HEK293 (cell line): Measurements from ENCODE around the gene TUBB2A.
"Not testable (repeated sequence)": the region's sequence is repeated elsewhere in the genome, so short reads cannot be mapped to it uniquely, and the experiment has no call there.

Experiments
- RBAK ChIP-seq: fragments of 450-650 bp; formaldehyde crosslinking; IDR thresholded peaks from 2 replicates; pipeline ENCODE4 v1.5.1; 2016; ENCODE audit warnings: missing biosample characterization, missing genetic modification characterization
- SP7 ChIP-seq: fragments of 450-650 bp; formaldehyde crosslinking; IDR thresholded peaks from 2 replicates; pipeline ENCODE4 v1.5.1; 2016; ENCODE audit warnings: missing biosample characterization, missing genetic modification characterization
- YY1 ChIP-seq: fragments of 450-650 bp; formaldehyde crosslinking; IDR thresholded peaks from 2 replicates; pipeline ENCODE4 v1.5.1; 2018; ENCODE audit warnings: missing biosample characterization, missing genetic modification characterization
- ZBTB7A ChIP-seq: fragments of 450-650 bp; formaldehyde crosslinking; IDR thresholded peaks from 2 replicates; pipeline ENCODE4 v1.5.1; 2016; ENCODE audit warnings: low read depth, missing biosample characterization, missing genetic modification characterization
- ZFP69B ChIP-seq: fragments of 450-650 bp; formaldehyde crosslinking; IDR thresholded peaks from 2 replicates; pipeline ENCODE4 v1.5.1; 2016; ENCODE audit warnings: missing biosample characterization, missing genetic modification characterization
- ZNF223 ChIP-seq: fragments of 450-650 bp; formaldehyde crosslinking; IDR thresholded peaks from 2 replicates; pipeline ENCODE4 v1.5.1; 2016; ENCODE audit warnings: missing biosample characterization, missing genetic modification characterization
- TF ChIP-seq, protein P1 (sequence below): fragments of 450-650 bp; formaldehyde crosslinking; IDR thresholded peaks from 2 replicates; pipeline ENCODE4 v1.5.1; 2016; ENCODE audit warnings: missing biosample characterization, missing genetic modification characterization
- TF ChIP-seq, protein P2 (sequence below): fragments of 450-650 bp; formaldehyde crosslinking; IDR thresholded peaks from 2 replicates; pipeline ENCODE4 v1.5.1; 2016; ENCODE audit warnings: missing biosample characterization, missing genetic modification characterization
- TF ChIP-seq, protein P3 (sequence below): fragments of 450-650 bp; formaldehyde crosslinking; IDR thresholded peaks from 2 replicates; pipeline ENCODE4 v1.5.1; 2016; ENCODE audit warnings: missing biosample characterization, missing genetic modification characterization
- TF ChIP-seq, protein P4 (sequence below): sonication (generic); formaldehyde crosslinking; IDR thresholded peaks from 2 replicates; pipeline ENCODE4 v1.8.1; 2022; ENCODE audit warnings: mild to moderate bottlenecking, moderate library complexity, missing genetic modification reagents
- TF ChIP-seq, protein P5 (sequence below): fragments of 450-650 bp; formaldehyde crosslinking; IDR thresholded peaks from 2 replicates; pipeline ENCODE4 v1.5.1; 2017; ENCODE audit warnings: missing biosample characterization, missing genetic modification characterization

DNA sequence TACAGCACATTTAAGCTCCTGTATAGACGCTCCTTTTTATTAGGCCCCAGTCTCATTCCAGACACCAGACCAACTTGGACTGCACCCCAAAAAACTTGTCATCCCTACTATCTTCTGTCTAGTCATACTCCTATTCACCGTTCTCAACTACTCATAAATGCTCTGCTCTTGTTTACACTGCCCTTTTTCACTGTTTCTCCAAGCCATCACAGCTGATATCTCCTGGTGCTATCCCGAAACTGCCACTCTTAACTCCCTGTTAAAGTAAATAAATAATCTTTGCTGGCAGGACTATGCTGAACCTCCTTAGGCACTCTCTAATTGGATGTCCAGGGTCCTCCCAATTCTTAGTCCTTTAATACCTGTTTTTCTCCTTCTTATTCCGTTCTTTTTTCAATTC, 15.4 kb upstream of the TUBB2A start:
- TF ChIP-seq, protein P1, sequence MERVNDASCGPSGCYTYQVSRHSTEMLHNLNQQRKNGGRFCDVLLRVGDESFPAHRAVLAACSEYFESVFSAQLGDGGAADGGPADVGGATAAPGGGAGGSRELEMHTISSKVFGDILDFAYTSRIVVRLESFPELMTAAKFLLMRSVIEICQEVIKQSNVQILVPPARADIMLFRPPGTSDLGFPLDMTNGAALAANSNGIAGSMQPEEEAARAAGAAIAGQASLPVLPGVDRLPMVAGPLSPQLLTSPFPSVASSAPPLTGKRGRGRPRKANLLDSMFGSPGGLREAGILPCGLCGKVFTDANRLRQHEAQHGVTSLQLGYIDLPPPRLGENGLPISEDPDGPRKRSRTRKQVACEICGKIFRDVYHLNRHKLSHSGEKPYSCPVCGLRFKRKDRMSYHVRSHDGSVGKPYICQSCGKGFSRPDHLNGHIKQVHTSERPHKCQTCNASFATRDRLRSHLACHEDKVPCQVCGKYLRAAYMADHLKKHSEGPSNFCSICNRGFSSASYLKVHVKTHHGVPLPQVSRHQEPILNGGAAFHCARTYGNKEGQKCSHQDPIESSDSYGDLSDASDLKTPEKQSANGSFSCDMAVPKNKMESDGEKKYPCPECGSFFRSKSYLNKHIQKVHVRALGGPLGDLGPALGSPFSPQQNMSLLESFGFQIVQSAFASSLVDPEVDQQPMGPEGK, result not testable (repeated sequence)
- TF ChIP-seq, protein P2, sequence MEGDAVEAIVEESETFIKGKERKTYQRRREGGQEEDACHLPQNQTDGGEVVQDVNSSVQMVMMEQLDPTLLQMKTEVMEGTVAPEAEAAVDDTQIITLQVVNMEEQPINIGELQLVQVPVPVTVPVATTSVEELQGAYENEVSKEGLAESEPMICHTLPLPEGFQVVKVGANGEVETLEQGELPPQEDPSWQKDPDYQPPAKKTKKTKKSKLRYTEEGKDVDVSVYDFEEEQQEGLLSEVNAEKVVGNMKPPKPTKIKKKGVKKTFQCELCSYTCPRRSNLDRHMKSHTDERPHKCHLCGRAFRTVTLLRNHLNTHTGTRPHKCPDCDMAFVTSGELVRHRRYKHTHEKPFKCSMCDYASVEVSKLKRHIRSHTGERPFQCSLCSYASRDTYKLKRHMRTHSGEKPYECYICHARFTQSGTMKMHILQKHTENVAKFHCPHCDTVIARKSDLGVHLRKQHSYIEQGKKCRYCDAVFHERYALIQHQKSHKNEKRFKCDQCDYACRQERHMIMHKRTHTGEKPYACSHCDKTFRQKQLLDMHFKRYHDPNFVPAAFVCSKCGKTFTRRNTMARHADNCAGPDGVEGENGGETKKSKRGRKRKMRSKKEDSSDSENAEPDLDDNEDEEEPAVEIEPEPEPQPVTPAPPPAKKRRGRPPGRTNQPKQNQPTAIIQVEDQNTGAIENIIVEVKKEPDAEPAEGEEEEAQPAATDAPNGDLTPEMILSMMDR (tag by site-specific recombination), result not testable (repeated sequence)
- TF ChIP-seq ZFP69B (tag by site-specific recombination); ZNF223; RBAK (tag by site-specific recombination); ZBTB7A (tag by site-specific recombination); SP7 (tag by site-specific recombination); YY1 (tag by site-specific recombination): not testable (repeated sequence)
- TF ChIP-seq, protein P3, sequence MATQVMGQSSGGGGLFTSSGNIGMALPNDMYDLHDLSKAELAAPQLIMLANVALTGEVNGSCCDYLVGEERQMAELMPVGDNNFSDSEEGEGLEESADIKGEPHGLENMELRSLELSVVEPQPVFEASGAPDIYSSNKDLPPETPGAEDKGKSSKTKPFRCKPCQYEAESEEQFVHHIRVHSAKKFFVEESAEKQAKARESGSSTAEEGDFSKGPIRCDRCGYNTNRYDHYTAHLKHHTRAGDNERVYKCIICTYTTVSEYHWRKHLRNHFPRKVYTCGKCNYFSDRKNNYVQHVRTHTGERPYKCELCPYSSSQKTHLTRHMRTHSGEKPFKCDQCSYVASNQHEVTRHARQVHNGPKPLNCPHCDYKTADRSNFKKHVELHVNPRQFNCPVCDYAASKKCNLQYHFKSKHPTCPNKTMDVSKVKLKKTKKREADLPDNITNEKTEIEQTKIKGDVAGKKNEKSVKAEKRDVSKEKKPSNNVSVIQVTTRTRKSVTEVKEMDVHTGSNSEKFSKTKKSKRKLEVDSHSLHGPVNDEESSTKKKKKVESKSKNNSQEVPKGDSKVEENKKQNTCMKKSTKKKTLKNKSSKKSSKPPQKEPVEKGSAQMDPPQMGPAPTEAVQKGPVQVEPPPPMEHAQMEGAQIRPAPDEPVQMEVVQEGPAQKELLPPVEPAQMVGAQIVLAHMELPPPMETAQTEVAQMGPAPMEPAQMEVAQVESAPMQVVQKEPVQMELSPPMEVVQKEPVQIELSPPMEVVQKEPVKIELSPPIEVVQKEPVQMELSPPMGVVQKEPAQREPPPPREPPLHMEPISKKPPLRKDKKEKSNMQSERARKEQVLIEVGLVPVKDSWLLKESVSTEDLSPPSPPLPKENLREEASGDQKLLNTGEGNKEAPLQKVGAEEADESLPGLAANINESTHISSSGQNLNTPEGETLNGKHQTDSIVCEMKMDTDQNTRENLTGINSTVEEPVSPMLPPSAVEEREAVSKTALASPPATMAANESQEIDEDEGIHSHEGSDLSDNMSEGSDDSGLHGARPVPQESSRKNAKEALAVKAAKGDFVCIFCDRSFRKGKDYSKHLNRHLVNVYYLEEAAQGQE (tag by site-specific recombination), result not testable (repeated sequence)
- TF ChIP-seq, protein P4, sequence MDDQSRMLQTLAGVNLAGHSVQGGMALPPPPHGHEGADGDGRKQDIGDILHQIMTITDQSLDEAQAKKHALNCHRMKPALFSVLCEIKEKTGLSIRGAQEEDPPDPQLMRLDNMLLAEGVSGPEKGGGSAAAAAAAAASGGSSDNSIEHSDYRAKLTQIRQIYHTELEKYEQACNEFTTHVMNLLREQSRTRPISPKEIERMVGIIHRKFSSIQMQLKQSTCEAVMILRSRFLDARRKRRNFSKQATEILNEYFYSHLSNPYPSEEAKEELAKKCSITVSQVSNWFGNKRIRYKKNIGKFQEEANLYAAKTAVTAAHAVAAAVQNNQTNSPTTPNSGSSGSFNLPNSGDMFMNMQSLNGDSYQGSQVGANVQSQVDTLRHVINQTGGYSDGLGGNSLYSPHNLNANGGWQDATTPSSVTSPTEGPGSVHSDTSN, result not testable (repeated sequence)
- TF ChIP-seq, protein P5, sequence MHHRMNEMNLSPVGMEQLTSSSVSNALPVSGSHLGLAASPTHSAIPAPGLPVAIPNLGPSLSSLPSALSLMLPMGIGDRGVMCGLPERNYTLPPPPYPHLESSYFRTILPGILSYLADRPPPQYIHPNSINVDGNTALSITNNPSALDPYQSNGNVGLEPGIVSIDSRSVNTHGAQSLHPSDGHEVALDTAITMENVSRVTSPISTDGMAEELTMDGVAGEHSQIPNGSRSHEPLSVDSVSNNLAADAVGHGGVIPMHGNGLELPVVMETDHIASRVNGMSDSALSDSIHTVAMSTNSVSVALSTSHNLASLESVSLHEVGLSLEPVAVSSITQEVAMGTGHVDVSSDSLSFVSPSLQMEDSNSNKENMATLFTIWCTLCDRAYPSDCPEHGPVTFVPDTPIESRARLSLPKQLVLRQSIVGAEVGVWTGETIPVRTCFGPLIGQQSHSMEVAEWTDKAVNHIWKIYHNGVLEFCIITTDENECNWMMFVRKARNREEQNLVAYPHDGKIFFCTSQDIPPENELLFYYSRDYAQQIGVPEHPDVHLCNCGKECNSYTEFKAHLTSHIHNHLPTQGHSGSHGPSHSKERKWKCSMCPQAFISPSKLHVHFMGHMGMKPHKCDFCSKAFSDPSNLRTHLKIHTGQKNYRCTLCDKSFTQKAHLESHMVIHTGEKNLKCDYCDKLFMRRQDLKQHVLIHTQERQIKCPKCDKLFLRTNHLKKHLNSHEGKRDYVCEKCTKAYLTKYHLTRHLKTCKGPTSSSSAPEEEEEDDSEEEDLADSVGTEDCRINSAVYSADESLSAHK (tag by site-specific recombination), result not testable (repeated sequence)
